Caco-2 (cell line): ENCODE results near the gene KCNG3. TPM values are rescaled to one million over a fixed set of nuclear protein-coding genes. Genes with fewer than 3 reads are reported as not detected.
A peak's percentile ranks its signal among the peaks of the same experiment; 100 is the strongest.

ENCODE experiments used
- BruUV-seq: library from RNA; stranded (reverse); fragments of 400-500 nt; replicated peaks from 2 replicates; lab custom pipeline; 2021; lab: Mats Ljungman, UMichigan
- CTCF ChIA-PET: fragments of 300-600 bp; sonication (Branson Sonifier 250); formaldehyde crosslinking; loops from one replicate; lab custom pipeline; 2022; ENCODE audit warnings: antibody characterized with exemption; lab: Charles Lee
- POLR2A ChIA-PET: fragments of 300-600 bp; sonication (Branson Sonifier 250); formaldehyde crosslinking; loops from one replicate; lab custom pipeline; 2022; ENCODE audit warnings: antibody characterized with exemption; lab: Charles Lee
- DNase-seq, 2 experiments: peaks; one replicate each; pipeline versions ENCODE4 v3.0.0 to v3.0.0-alpha.2; 2020 to 2022
- H3K27me3 ChIP-seq: replicated peaks from 2 replicates; pipeline ENCODE4 v1.6.0; 2011; ENCODE audit warnings: low read length; ENCODE audit not compliant: control insufficient read depth, insufficient read depth
- H3K36me3 ChIP-seq: 2 replicates; pipeline ENCODE4 v1.5.1; 2011; ENCODE audit warnings: low read length; ENCODE audit not compliant: control insufficient read depth, insufficient read depth
- H3K4me1 ChIP-seq: fragments of 250-450 bp; sonication (Bioruptor Pico); 2 replicates; pipeline ENCODE4 v1.5.1; 2020; ENCODE audit warnings: mild to moderate bottlenecking
- H3K4me3 ChIP-seq: 2 replicates; pipeline ENCODE4 v1.5.1; 2011; ENCODE audit warnings: low read depth, mild to moderate bottlenecking, control low read depth, low read length
- H3K9me3 ChIP-seq: fragments of 250-450 bp; sonication (Bioruptor Pico); 2 replicates; pipeline ENCODE4 v1.5.1; 2020; ENCODE audit warnings: mild to moderate bottlenecking, moderate library complexity
- H3K27ac Mint-ChIP-seq: one replicate; pipeline ENCODE4 v1.8.0; 2022; ENCODE audit warnings: mixed read lengths; ENCODE audit not compliant: unreplicated experiment
- H3K27me3 Mint-ChIP-seq: one replicate; pipeline ENCODE4 v1.8.0; 2022; ENCODE audit warnings: mixed read lengths; ENCODE audit not compliant: insufficient read depth, unreplicated experiment
- H3K36me3 Mint-ChIP-seq: one replicate; pipeline ENCODE4 v1.8.0; 2022; ENCODE audit warnings: mild to moderate bottlenecking, mixed read lengths; ENCODE audit not compliant: insufficient read depth, unreplicated experiment
- H3K4me1 Mint-ChIP-seq: one replicate; pipeline ENCODE4 v1.8.0; 2022; ENCODE audit warnings: low read depth, mixed read lengths; ENCODE audit not compliant: unreplicated experiment
- H3K4me3 Mint-ChIP-seq: one replicate; pipeline ENCODE4 v1.8.0; 2022; ENCODE audit warnings: mild to moderate bottlenecking, moderate library complexity, mixed read lengths; ENCODE audit not compliant: unreplicated experiment
- H3K9me3 Mint-ChIP-seq: one replicate; pipeline ENCODE4 v1.8.0; 2022; ENCODE audit warnings: mixed read lengths; ENCODE audit not compliant: unreplicated experiment
- intact Hi-C: fragments of 100-400 bp; cut with micrococcal nuclease; formaldehyde crosslinking; loops from one replicate; pipeline ENCODE4 v1.10.0; 2022; ENCODE audit not compliant: unreplicated experiment
- total RNA-seq: library from RNA; stranded (reverse); gene quantifications from 2 replicates; pipeline ENCODE4 v1.2.3, GENCODE V29; 2022
- TF ChIP-seq, protein P1 (sequence below), 2 experiments: fragments of 200-600 bp in 1 of 2; IDR thresholded peaks; 1 replicate in 1 of 2; 2 replicates in 1 of 2; pipeline versions ENCODE4 v1.5.1 to v1.8.0; 2011 to 2022; ENCODE audit warnings: antibody characterized with exemption in 1 of 2, control low read depth in 1 of 2, inconsistent platforms in 1 of 2, low read depth in 1 of 2, low read length in 1 of 2, mild to moderate bottlenecking in 1 of 2, moderate library complexity in 1 of 2; ENCODE audit not compliant: insufficient read depth in 1 of 2, severe bottlenecking in 1 of 2, unreplicated experiment in 1 of 2

The KCNG3 gene
- total RNA-seq, 1 experiment from 2014 or later, result 1.1 TPM

DNA sequence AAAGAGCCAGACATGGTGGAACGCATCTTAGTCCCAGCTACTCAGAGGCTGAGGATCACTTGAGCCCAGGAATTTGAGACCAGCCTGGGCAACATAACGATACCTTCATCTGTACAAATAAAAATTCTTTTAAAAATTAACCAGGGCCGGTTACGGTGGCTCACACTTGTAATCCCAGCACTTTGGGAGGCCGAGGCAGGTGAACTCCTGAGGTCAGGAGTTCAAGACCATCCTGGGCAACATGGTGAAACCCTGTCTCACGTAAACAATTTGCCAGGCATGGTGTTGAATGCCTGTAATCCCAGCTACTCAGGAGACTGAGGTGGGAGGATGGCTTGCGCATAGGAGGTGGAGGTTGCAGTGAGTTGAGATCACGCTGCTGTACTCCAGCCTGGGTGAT lies 25.8 kb upstream of the KCNG3 start:
- intact Hi-C loops, result no loop called here
- H3K4me1 Mint-ChIP-seq, result no peaks in the 10 kb centered on the region
- no peak overlapping the region for H3K27ac Mint-ChIP-seq

DNA sequence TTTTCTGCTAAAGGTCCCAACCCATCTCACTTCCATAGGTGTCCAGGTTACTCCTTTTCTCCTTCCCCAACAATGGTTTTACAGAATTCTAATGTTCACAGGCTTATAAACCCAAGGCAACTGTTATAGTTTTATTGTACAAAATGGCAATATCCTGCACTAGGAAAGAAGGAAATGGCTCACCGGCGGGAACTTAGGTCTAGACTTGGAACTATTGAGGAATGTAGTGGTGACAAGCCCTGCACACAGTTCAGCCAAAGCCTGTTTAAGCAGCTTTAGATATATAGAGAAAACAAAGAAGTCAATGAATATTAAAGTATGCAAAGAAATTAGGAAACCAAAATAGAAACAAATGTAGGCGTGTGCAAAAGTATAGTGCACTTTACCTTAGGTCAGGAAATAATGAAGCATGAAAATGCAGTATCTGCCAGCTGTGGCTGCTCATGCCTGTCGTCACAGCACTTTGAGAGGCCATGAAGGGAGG lies 22.7 kb upstream of the KCNG3 start:
- Histone ChIP-seq H3K36me3 (no peaks in the 10 kb centered on the region), H3K4me3 (no peak overlapping the region), H3K4me1 (no peaks in the 10 kb centered on the region), H3K27me3 (no peaks in the 10 kb centered on the region), H3K9me3 (no peaks in the 10 kb centered on the region)
- Mint-ChIP-seq H3K27ac (no peak overlapping the region), H3K4me1 (peaks cover 6% of the 10 kb centered on the region), H3K9me3 (peaks cover 15% of the 10 kb centered on the region), H3K27me3 (no peaks in the 10 kb centered on the region), H3K4me3 (no peak overlapping the region), H3K36me3 (peaks cover 6% of the 10 kb centered on the region)
- no peak for DNase-seq
- no TSS peak for BruUV-seq
- intact Hi-C loops, result no loop called here
- POLR2A ChIA-PET, result no interaction called here
- TF ChIP-seq, protein P1, sequence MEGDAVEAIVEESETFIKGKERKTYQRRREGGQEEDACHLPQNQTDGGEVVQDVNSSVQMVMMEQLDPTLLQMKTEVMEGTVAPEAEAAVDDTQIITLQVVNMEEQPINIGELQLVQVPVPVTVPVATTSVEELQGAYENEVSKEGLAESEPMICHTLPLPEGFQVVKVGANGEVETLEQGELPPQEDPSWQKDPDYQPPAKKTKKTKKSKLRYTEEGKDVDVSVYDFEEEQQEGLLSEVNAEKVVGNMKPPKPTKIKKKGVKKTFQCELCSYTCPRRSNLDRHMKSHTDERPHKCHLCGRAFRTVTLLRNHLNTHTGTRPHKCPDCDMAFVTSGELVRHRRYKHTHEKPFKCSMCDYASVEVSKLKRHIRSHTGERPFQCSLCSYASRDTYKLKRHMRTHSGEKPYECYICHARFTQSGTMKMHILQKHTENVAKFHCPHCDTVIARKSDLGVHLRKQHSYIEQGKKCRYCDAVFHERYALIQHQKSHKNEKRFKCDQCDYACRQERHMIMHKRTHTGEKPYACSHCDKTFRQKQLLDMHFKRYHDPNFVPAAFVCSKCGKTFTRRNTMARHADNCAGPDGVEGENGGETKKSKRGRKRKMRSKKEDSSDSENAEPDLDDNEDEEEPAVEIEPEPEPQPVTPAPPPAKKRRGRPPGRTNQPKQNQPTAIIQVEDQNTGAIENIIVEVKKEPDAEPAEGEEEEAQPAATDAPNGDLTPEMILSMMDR (IDR thresholded peaks at IDR 0.05; ENCODE audit: insufficient read depth in 1 of 2, low read depth in 1 of 2, low read length in 1 of 2, severe bottlenecking in 1 of 2, unreplicated experiment in 1 of 2), result no peak
- CTCF ChIA-PET, result no interaction called here

More for the DNA sequence above, 25.8 kb upstream of the KCNG3 start:
- DNase-seq, result no peak
- Mint-ChIP-seq H3K4me3 (no peak overlapping the region), H3K9me3 (peaks cover 15% of the 10 kb centered on the region), H3K36me3 (peaks cover 6% of the 10 kb centered on the region), H3K27me3 (no peaks in the 10 kb centered on the region)
- TF ChIP-seq, protein P1 (IDR thresholded peaks at IDR 0.05; ENCODE audit: insufficient read depth in 1 of 2, low read depth in 1 of 2, low read length in 1 of 2, severe bottlenecking in 1 of 2, unreplicated experiment in 1 of 2), result no peak
- BruUV-seq, result no TSS peak
- Histone ChIP-seq H3K4me1 (no peaks in the 10 kb centered on the region), H3K4me3 (no peak overlapping the region), H3K27me3 (no peaks in the 10 kb centered on the region), H3K9me3 (no peaks in the 10 kb centered on the region), H3K36me3 (no peaks in the 10 kb centered on the region)
- ChIA-PET POLR2A (no interaction called here), CTCF (no interaction called here)

DNA sequence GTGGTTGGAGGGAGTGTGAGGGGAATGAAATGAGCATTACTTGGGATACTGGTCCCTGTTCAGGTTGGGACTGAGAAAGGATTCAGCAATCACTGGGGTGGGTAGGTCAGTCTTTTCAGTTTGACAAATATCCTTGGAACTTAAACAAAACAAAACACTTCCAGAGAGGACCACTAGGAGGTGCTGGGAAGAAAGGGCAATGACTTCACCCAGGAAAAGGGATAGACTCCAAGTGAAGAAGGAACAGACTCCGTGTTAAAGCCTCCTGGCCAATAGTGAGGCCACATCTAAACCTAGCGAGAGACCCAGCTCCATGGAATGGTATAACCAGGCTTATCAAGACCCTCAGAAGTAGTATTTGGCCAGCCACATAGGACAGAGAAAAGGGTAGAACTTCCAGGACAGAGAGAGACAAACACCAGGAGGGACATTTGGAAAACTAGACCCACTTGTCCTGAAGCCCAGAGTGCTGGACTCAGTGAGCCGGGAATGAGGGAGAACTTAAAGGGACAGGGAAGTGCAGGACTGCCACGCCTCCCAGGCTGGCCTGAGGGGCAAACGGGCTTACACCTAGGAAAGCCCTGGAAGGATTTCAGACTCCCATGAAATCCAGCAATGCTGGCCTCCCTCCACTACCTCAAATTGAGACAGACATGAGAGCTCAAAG lies 19.6 kb upstream of the KCNG3 start:
- Mint-ChIP-seq H3K4me3 (no peak overlapping the region), H3K9me3 (no peaks in the 10 kb centered on the region), H3K36me3 (no peaks in the 10 kb centered on the region), H3K4me1 (peaks cover 6% of the 10 kb centered on the region), H3K27ac (no peak overlapping the region), H3K27me3 (no peaks in the 10 kb centered on the region)
- ChIA-PET CTCF (interaction anchor here (2.0 kb wide), 1 partner anchor 150 kb away, joined by 10 read pairs; no protein-coding TSS in a partner anchor), POLR2A (no interaction called here)
- DNase-seq, result peak; percentile 42 to 71
- intact Hi-C loops, result loop anchor here (1.0 to 2.0 kb wide), 2 partner anchors 49 to 150 kb away; no protein-coding TSS in a partner anchor
- H3K4me3 ChIP-seq, result no peak overlapping the region
- H3K27me3 ChIP-seq, result no peaks in the 10 kb centered on the region
- no peaks in the 10 kb centered on the region for H3K9me3 ChIP-seq
- BruUV-seq, result no TSS peak
- H3K36me3 ChIP-seq, result no peaks in the 10 kb centered on the region
- TF ChIP-seq, protein P1 (IDR thresholded peaks at IDR 0.05; ENCODE audit: insufficient read depth in 1 of 2, low read depth in 1 of 2, low read length in 1 of 2, severe bottlenecking in 1 of 2, unreplicated experiment in 1 of 2), result peak; percentile 65 to 67
- H3K4me1 ChIP-seq, result no peaks in the 10 kb centered on the region
